ENCODE results near the gene MORN1.

GRCh38 chr1:2422523-2422922, 31.2 kb upstream of the MORN1 start:
- TF ChIP-seq POLR2A (IDR thresholded peaks at IDR 0.05; ENCODE audit: low read depth, low read length) (no peak), TAF1 (IDR thresholded peaks at IDR 0.05; ENCODE audit: borderline replicate concordance, low read depth, low read length) (no peak)

All from GM12892 (cell line).